AG10803 (cell line): ENCODE data around the gene MAPK10.

Experiments
- DNase-seq: peaks from one replicate; pipeline ENCODE4 v3.0.0; 2010; ENCODE audit warnings: low read depth
- H3K4me3 ChIP-seq: 2 replicates; pipeline ENCODE4 v1.5.1; 2011; ENCODE audit warnings: mild to moderate bottlenecking, low read length, control low read depth
- TF ChIP-seq, protein P1 (sequence below): conservative IDR thresholded peaks from 2 replicates; pipeline ENCODE4 v1.5.1; 2011; ENCODE audit warnings: mild to moderate bottlenecking, low read length, control low read depth, inconsistent platforms

The MAPK10 gene

DNA sequence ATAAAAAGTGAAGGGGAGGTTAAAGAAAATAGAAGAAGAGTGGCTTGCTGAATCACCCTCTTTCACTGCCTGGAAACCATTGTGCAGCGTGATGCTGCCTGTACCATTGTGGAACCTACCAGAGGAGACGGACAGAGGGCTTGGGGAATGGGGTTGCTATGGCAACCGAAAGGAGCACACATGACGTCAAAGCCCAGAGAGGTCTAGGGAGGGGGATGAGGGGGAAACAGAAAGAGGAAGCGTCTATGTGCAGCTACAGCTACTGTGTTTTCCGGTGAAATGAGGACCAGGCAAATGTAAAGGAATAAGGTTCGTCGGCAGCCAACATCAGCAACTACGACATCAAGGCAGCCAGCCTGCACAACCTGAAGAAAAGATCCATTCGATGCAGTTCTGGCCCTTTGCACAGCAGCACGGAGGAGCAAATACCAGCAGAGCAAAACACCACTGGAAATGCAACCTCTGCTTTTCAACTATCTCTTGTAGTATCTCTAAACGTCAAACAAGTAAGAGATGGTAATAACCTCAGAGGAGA is at the start of gene MAPK10:
MAPK10 (minus strand) TSS at position 110 of the 535 bp plus-strand sequence.
- peak within 1 kb of the TSS; percentile 36 for H3K4me3 ChIP-seq
- TF ChIP-seq, protein P1, sequence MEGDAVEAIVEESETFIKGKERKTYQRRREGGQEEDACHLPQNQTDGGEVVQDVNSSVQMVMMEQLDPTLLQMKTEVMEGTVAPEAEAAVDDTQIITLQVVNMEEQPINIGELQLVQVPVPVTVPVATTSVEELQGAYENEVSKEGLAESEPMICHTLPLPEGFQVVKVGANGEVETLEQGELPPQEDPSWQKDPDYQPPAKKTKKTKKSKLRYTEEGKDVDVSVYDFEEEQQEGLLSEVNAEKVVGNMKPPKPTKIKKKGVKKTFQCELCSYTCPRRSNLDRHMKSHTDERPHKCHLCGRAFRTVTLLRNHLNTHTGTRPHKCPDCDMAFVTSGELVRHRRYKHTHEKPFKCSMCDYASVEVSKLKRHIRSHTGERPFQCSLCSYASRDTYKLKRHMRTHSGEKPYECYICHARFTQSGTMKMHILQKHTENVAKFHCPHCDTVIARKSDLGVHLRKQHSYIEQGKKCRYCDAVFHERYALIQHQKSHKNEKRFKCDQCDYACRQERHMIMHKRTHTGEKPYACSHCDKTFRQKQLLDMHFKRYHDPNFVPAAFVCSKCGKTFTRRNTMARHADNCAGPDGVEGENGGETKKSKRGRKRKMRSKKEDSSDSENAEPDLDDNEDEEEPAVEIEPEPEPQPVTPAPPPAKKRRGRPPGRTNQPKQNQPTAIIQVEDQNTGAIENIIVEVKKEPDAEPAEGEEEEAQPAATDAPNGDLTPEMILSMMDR: no peak
- peak; percentile 65 for DNase-seq

DNA sequence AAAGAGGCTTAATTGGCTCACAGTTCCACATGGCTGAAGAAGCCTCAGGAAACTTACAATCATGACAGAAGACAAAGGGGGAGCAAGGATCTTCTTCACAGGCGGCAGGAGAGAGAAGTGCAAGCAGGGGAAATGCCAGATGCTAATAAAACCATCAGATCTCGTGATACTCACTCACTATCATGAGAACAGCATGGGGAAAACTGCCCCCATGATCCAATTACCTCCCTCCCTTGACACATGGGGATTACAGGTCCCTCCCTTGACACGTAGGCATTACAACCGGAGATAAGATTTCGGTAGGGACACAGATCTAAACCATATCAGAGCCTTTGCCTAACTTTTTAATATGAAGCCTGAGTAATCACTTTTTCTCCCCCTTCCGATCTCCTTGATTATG is 43.7 kb upstream of the MAPK10 start:
- TF ChIP-seq, protein P1: no peak
- no peak overlapping the region for H3K4me3 ChIP-seq
- DNase-seq: no peak

DNA sequence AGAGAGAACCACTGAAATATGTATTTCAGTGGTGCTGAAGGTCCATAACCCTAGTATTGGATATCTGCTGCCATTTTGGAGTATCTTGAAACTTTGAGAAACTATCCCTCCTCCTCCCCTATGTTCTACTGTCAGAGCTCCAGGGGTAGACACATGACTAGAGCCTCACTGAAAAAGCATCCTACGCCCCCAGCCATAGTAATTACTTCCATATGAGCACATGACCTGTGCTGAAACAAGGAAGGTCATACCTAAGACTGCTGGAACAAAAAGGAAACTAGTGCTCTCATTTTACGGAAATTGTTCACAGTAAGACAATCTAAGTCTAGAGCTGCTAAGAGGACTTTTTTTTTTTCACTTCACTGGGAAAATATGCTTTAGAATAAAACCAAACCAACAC is 42.0 kb upstream of the MAPK10 start:
- TF ChIP-seq, protein P1: no peak
- no peak overlapping the region for H3K4me3 ChIP-seq
- DNase-seq: no peak

DNA sequence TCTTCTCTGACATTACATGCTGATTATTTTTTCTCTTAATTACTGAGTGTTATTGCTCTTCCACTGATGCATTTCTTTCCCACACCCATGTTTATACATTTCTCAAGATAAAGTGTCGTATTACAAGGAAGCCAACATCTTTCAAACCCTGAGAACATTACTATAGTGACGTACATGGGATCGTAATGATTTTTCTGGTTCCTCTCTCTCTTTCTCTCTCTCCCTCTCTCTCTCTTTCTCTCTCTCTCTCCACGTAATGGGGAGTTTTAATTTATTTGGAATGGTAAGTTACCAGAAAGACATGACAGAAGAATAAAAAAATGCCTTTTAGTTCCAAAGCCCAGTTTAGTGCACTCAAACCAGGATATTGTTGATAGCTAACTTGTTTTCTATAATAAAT is 40.4 kb upstream of the MAPK10 start:
- TF ChIP-seq, protein P1: no peak
- no peak for DNase-seq
- H3K4me3 ChIP-seq: no peak overlapping the region

DNA sequence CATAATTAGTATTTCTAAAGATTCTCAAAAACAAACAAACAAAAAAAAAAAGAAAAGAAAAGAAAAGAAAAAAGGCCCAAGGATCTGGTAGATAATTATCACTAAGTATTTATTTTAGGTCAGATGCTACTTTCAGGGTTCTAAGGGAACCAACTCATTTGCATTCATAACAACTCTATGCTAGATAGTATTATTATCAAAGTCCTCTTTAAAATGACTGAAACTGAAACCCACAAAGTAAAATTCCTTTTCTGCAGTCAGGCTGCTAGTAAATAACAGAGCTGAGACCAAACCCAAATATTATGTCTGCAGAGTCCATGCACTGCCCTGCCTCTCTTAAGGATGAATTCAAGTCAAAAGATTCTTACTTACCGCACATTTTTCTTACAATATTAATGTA is 38.3 kb upstream of the MAPK10 start:
- DNase-seq: no peak
- TF ChIP-seq, protein P1: no peak
- no peak overlapping the region for H3K4me3 ChIP-seq

DNA sequence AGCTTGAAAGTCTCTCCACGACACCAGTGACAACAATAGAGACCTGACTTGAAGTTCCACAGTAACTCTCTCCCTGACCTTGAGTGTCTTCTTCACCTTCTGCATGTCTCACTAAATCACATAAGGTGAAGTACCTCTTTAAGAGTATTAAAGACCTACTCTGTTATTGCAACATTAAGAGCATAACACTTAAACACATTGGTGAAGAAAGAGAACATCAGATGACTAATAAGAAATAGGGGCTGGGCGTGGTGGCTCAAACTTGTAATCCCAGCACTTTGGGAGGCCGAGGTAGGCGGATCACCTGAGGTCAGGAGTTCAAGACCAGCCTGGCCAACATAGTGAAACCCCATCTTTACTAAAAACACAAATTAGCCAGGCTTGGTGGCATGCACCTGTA is 33.9 kb upstream of the MAPK10 start:
- DNase-seq: no peak
- TF ChIP-seq, protein P1: no peak
- H3K4me3 ChIP-seq: no peak overlapping the region

DNA sequence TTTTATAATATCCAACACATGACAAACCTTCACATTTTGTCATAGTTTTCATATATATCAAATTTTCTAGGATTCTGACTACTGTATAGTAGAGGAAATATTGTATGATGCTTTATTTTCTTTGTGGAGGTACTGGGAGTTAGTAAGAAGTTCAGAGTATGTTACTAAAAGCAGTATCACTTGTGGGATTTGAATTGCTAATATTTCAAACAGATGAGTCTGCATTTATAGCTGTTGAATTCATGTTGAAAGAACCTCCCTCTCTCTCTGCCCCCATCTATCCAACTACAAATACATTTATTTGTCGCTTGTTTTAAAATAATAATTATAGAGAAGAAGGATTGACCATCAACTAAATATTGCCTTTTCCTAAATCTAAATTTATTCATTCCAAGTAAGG is 29.8 kb upstream of the MAPK10 start:
- H3K4me3 ChIP-seq: no peak overlapping the region
- TF ChIP-seq, protein P1: no peak
- DNase-seq: no peak
